ENCODE data around the gene HOTAIR. TPM values are rescaled to one million over a fixed set of nuclear protein-coding genes. Genes with fewer than 3 reads are reported as not detected.

Gene HOTAIR
- total and polyA plus RNA-seq, 2 donors (not counting 1 experiment from before 2014, with no cell fraction given): not detected

DNA sequence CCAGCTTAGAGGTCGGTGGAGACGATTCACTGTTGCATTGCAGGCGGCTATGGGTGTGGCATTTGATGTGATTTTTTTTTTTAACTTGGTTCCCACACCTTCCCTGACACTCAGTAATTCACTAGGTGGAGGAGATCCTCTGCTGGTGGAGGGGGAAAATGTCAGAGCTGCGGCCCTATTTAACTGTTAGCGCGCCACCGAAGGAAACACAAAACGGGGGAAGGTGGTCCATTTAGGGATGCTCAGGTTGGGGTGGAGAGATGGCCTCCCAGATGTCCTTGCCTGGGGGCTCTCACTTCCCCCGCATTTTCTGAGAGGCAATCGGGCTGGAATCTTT lies 24.3 kb downstream of the HOTAIR start:
- no peaks in the 10 kb centered on the region for H3K79me2 ChIP-seq (ENCODE audit: control insufficient read depth, insufficient read depth, low read length)
- TF ChIP-seq, protein P1, sequence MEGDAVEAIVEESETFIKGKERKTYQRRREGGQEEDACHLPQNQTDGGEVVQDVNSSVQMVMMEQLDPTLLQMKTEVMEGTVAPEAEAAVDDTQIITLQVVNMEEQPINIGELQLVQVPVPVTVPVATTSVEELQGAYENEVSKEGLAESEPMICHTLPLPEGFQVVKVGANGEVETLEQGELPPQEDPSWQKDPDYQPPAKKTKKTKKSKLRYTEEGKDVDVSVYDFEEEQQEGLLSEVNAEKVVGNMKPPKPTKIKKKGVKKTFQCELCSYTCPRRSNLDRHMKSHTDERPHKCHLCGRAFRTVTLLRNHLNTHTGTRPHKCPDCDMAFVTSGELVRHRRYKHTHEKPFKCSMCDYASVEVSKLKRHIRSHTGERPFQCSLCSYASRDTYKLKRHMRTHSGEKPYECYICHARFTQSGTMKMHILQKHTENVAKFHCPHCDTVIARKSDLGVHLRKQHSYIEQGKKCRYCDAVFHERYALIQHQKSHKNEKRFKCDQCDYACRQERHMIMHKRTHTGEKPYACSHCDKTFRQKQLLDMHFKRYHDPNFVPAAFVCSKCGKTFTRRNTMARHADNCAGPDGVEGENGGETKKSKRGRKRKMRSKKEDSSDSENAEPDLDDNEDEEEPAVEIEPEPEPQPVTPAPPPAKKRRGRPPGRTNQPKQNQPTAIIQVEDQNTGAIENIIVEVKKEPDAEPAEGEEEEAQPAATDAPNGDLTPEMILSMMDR (conservative IDR thresholded peaks at IDR 0.05 in 1 of 2, IDR thresholded peaks at IDR 0.05 in 1 of 2; ENCODE audit: low read depth in 1 of 2, low read length in 2 of 2): no peak
- no peak for TF ChIP-seq EZH2 (IDR thresholded peaks at IDR 0.05; ENCODE audit: low read length, missing control alignments)
- DNase-seq (ENCODE audit: low read depth in 2 of 2): no peak
- H3K9me3 ChIP-seq (ENCODE audit: control insufficient read depth, insufficient read depth, low read depth, low read length): no peaks in the 10 kb centered on the region
- no peak overlapping the region for H3K4me3 ChIP-seq (replicated peaks in 1 of 4; ENCODE audit: control extremely low read depth in 1 of 4, insufficient read depth in 1 of 4, low read depth in 3 of 4, low read length in 4 of 4)
- H3K36me3 ChIP-seq (ENCODE audit: control insufficient read depth, insufficient read depth, low read length): no peaks in the 10 kb centered on the region
- peaks cover 2% of the 10 kb centered on the region for H4K20me1 ChIP-seq (ENCODE audit: control insufficient read depth, extremely low read depth, insufficient read depth, low read length)
- no peak overlapping the region for H3K9ac ChIP-seq (ENCODE audit: insufficient read depth, low read length)
- no peak overlapping the region for H3K27ac ChIP-seq (ENCODE audit: insufficient read depth, low read length)
- no peaks in the 10 kb centered on the region for H3K4me1 ChIP-seq (ENCODE audit: control insufficient read depth, extremely low read depth, insufficient read depth, low read length)
- H3K4me2 ChIP-seq (ENCODE audit: extremely low read depth, insufficient read depth, low read length): no peak overlapping the region
- peaks cover 91% of the 10 kb centered on the region for H3K27me3 ChIP-seq (ENCODE audit: control insufficient read depth, insufficient read depth, low read length)
- no peak overlapping the region for H2AFZ ChIP-seq (ENCODE audit: low read length)

DNA sequence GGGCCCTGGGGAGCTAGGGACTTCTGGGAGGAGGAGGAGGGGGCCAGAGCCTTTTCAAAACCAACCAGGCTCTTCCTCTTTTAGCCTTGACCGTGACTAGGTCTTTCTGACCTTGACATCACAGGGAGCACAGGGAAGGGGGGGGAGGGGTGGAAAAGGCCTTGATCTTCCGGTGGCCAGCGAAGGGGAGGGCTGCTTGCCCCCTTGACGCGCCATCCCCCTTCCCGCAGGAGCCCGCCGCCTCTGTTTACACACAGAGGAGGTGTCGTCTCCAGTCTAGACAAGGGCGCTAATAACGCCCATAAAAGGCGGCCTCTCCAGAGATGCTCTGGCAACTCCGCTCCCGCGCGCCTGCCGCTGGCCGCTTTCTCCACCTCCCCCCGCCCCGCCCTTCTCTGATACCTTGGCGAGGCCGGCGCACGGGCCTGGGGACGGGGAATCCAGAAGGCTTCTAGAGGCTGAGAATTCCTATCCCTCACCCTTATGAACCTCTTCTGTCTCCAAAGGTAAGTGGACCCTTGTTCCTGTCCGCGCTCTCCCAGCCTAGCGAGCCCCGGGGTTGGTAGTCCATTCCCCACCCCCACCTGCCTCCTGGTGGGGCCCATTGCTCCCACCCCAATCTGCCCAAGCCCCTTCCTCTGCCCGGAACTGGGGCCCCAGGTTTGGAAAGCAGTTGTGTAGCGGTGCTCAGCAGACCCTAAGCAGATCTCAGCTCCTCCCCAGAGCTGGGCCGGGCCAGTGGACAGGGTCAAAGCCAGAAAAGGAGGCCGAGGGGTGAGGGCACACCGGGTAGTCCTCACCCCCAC lies 24.9 kb downstream of the HOTAIR start:
- TF ChIP-seq EZH2 (IDR thresholded peaks at IDR 0.05; ENCODE audit: low read length, missing control alignments): no peak
- TF ChIP-seq, protein P1 (conservative IDR thresholded peaks at IDR 0.05 in 1 of 2, IDR thresholded peaks at IDR 0.05 in 1 of 2; ENCODE audit: low read depth in 1 of 2, low read length in 2 of 2): no peak
- Histone ChIP-seq H3K27ac (ENCODE audit: insufficient read depth, low read length) (no peak overlapping the region), H2AFZ (ENCODE audit: low read length) (no peak overlapping the region), H3K4me3 (replicated peaks in 1 of 4; ENCODE audit: control extremely low read depth in 1 of 4, insufficient read depth in 1 of 4, low read depth in 3 of 4, low read length in 4 of 4) (no peak overlapping the region), H3K27me3 (ENCODE audit: control insufficient read depth, insufficient read depth, low read length) (peaks cover 91% of the 10 kb centered on the region), H3K79me2 (ENCODE audit: control insufficient read depth, insufficient read depth, low read length) (no peaks in the 10 kb centered on the region), H3K4me1 (ENCODE audit: control insufficient read depth, extremely low read depth, insufficient read depth, low read length) (no peaks in the 10 kb centered on the region), H3K9me3 (ENCODE audit: control insufficient read depth, insufficient read depth, low read depth, low read length) (no peaks in the 10 kb centered on the region), H3K9ac (ENCODE audit: insufficient read depth, low read length) (no peak overlapping the region), H4K20me1 (ENCODE audit: control insufficient read depth, extremely low read depth, insufficient read depth, low read length) (peaks cover 2% of the 10 kb centered on the region), H3K36me3 (ENCODE audit: control insufficient read depth, insufficient read depth, low read length) (no peaks in the 10 kb centered on the region), H3K4me2 (ENCODE audit: extremely low read depth, insufficient read depth, low read length) (no peak overlapping the region)
- DNase-seq (ENCODE audit: low read depth in 2 of 2): no peak

DNA sequence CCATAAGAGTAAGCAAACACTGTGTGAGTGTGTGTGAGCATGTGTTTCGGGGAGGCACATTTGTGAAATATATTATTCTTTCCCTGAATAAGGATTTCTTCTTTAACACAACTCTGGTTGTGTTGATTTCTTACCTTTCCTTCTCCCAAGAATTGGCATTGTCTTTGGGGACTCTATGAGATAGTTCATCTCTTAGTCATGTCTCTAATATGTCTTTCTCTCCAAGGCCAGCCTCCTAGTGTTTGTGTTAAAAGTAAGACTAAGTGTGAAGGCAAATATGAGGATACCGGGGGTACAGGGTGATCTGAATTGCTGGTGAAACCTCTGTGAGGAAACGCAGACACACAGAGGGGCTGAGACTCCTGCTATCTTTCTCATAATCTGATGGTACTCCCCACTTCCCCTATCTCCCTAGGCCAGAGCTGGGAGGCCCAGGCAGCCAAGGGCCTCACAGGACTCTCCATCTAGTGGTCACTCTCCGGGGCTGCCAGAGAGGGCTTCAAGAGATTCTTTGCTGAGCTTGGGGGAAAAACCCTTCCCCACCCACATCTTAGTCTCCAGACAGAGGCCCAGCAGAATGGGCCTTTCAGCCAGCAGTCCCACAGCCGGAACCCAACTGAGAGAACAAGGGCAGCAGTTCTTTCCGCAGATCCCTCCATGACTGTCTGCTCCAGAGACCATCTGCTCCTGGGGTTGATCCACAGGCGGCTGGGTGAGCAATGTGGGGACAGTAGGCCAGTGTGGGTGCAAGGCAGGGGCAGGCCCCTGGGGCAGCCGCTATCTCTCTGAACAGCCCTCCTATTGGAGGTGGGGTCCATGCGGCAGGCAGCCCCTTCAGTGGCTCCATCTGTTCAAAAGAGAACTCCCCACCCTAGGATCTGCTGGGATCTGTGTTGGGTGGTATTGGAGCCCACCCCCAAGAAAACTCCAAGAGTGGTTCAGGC lies 25.8 kb downstream of the HOTAIR start:
- H3K9ac ChIP-seq (ENCODE audit: insufficient read depth, low read length): no peak overlapping the region
- no peak for DNase-seq (ENCODE audit: low read depth in 2 of 2)
- no peak overlapping the region for H3K4me3 ChIP-seq (replicated peaks in 1 of 4; ENCODE audit: control extremely low read depth in 1 of 4, insufficient read depth in 1 of 4, low read depth in 3 of 4, low read length in 4 of 4)
- no peak for TF ChIP-seq EZH2 (IDR thresholded peaks at IDR 0.05; ENCODE audit: low read length, missing control alignments)
- TF ChIP-seq, protein P1 (conservative IDR thresholded peaks at IDR 0.05 in 1 of 2, IDR thresholded peaks at IDR 0.05 in 1 of 2; ENCODE audit: low read depth in 1 of 2, low read length in 2 of 2): no peak
- peaks cover 91% of the 10 kb centered on the region for H3K27me3 ChIP-seq (ENCODE audit: control insufficient read depth, insufficient read depth, low read length)
- no peaks in the 10 kb centered on the region for H3K36me3 ChIP-seq (ENCODE audit: control insufficient read depth, insufficient read depth, low read length)
- no peak overlapping the region for H3K4me2 ChIP-seq (ENCODE audit: extremely low read depth, insufficient read depth, low read length)
- H3K4me1 ChIP-seq (ENCODE audit: control insufficient read depth, extremely low read depth, insufficient read depth, low read length): no peaks in the 10 kb centered on the region
- no peak overlapping the region for H2AFZ ChIP-seq (ENCODE audit: low read length)
- H3K27ac ChIP-seq (ENCODE audit: insufficient read depth, low read length): no peak overlapping the region
- H3K9me3 ChIP-seq (ENCODE audit: control insufficient read depth, insufficient read depth, low read depth, low read length): no peaks in the 10 kb centered on the region
- H3K79me2 ChIP-seq (ENCODE audit: control insufficient read depth, insufficient read depth, low read length): no peaks in the 10 kb centered on the region
- peaks cover 2% of the 10 kb centered on the region for H4K20me1 ChIP-seq (ENCODE audit: control insufficient read depth, extremely low read depth, insufficient read depth, low read length)
